OCI-LY7 (cell line): ENCODE results near the gene PRMT1.

ENCODE experiments used
- CTCF ChIP-seq: fragments of 200-600 bp; sonication (generic); conservative IDR thresholded peaks from 2 replicates; pipeline ENCODE4 v1.5.1; 2014; ENCODE audit warnings: mild to moderate bottlenecking, antibody characterized with exemption, low read length, moderate library complexity, mixed read lengths
- EZH2phosphoT487 ChIP-seq: fragments of 200-600 bp; sonication (generic); IDR thresholded peaks from 2 replicates; pipeline ENCODE4 v1.6.1; 2018; ENCODE audit warnings: low read depth, borderline replicate concordance, mild to moderate bottlenecking, mixed run types, antibody characterized with exemption, low read length, moderate library complexity, mixed read lengths

DNA sequence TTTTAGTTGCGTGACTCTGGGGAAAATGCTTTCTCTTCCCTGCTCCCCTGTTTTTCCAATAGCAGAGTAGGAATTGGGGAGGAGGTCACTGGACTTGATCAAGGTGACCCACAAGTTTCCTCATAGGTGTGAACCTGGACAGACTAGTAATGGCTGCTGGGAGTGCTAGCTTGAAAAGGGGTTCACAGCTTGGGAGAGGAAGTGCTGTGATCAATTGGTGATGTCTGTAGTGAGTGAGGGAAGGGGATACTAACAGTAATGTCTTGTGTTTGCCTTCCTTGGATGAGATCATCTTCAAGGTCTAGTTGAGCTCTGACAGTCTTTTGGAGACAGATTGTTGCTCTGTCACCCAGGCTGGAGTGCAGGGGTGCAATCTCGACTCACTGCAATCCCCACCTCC is 9.6 kb upstream of the PRMT1 start:
- TF ChIP-seq CTCF: no peak
- no peak for TF ChIP-seq EZH2phosphoT487
